WTC11 (cell line): ENCODE measurements around the gene CNTRL. TPM values are rescaled to one million over a fixed set of nuclear protein-coding genes. Genes with fewer than 3 reads are reported as not detected.

Experiments
- ATAC-seq: fragments of 200-7000 bp; cut with Tn5 transposase; 2 replicates; pipeline ENCODE4 v1.10.0; 2021; ENCODE audit warnings: mild to moderate bottlenecking, moderate library complexity
- CTCF ChIA-PET: fragments of 300-600 bp; sonication (Branson Sonifier 250); formaldehyde crosslinking; loops from one replicate; lab custom pipeline; 2021; ENCODE audit warnings: antibody characterized with exemption; lab: Charles Lee
- POLR2A ChIA-PET: fragments of 350-600 bp; sonication (Branson Sonifier 250); formaldehyde crosslinking; loops from one replicate; lab custom pipeline; 2021; ENCODE audit warnings: antibody characterized with exemption; lab: Charles Lee
- DNase-seq: peaks from one replicate; pipeline ENCODE4 v3.0.0; 2021; ENCODE audit warnings: low spot score
- H3K27ac Mint-ChIP-seq: 2 replicates; pipeline ENCODE4 v1.8.0; 2021; ENCODE audit warnings: mixed read lengths
- H3K27me3 Mint-ChIP-seq: 2 replicates; pipeline ENCODE4 v1.8.0; 2021; ENCODE audit warnings: low read depth, mild to moderate bottlenecking, moderate library complexity, mixed read lengths
- H3K36me3 Mint-ChIP-seq: 2 replicates; pipeline ENCODE4 v1.8.0; 2021; ENCODE audit warnings: mixed read lengths
- H3K4me1 Mint-ChIP-seq: 2 replicates; pipeline ENCODE4 v1.8.0; 2022; ENCODE audit warnings: mixed read lengths
- H3K4me3 Mint-ChIP-seq: 2 replicates; pipeline ENCODE4 v1.8.0; 2021; ENCODE audit warnings: mild to moderate bottlenecking, moderate library complexity, mixed read lengths
- H3K9me3 Mint-ChIP-seq: 2 replicates; pipeline ENCODE4 v1.8.0; 2021; ENCODE audit warnings: mixed read lengths
- FOXK1 ChIP-seq: sonication (generic); formaldehyde crosslinking; IDR thresholded peaks from 2 replicates; pipeline ENCODE4 v1.8.0; 2022; ENCODE audit warnings: mild to moderate bottlenecking, moderate library complexity, missing genetic modification reagents
- HMGA2 ChIP-seq: fragments of 250-450 bp; sonication (Bioruptor Pico); IDR thresholded peaks from 2 replicates; pipeline ENCODE4 v1.4.0; 2021; ENCODE audit warnings: mild to moderate bottlenecking, moderate library complexity
- JUN ChIP-seq: sonication (generic); formaldehyde crosslinking; IDR thresholded peaks from 2 replicates; pipeline ENCODE4 v1.8.0; 2023; ENCODE audit warnings: mild to moderate bottlenecking, missing genetic modification reagents
- MXD4 ChIP-seq: fragments of 250-450 bp; sonication (Bioruptor Pico); IDR thresholded peaks from 2 replicates; pipeline ENCODE4 v1.8.0; 2021; ENCODE audit warnings: mild to moderate bottlenecking, moderate library complexity, borderline replicate concordance
- NR1H2 ChIP-seq: sonication (generic); formaldehyde crosslinking; IDR thresholded peaks from 2 replicates; pipeline ENCODE4 v1.9.0; 2021; ENCODE audit warnings: mild to moderate bottlenecking, moderate library complexity, missing genetic modification reagents
- NR3C1 ChIP-seq: sonication (generic); formaldehyde crosslinking; conservative IDR thresholded peaks from 2 replicates; pipeline ENCODE4 v1.8.1; 2023; ENCODE audit warnings: low read depth, mild to moderate bottlenecking, missing genetic modification reagents
- RORB ChIP-seq: fragments of 250-450 bp; sonication (Bioruptor Pico); IDR thresholded peaks from 2 replicates; pipeline ENCODE4 v1.9.0; 2021; ENCODE audit warnings: mild to moderate bottlenecking
- SMAD3 ChIP-seq: sonication (generic); formaldehyde crosslinking; IDR thresholded peaks from 2 replicates; pipeline ENCODE4 v1.8.0; 2022; ENCODE audit warnings: missing genetic modification reagents, mild to moderate bottlenecking, borderline replicate concordance
- ZBTB21 ChIP-seq: sonication (generic); formaldehyde crosslinking; IDR thresholded peaks from 2 replicates; pipeline ENCODE4 v1.8.1; 2023; ENCODE audit warnings: mild to moderate bottlenecking, missing genetic modification reagents, borderline replicate concordance
- ZNF219 ChIP-seq: sonication (generic); formaldehyde crosslinking; IDR thresholded peaks from 2 replicates; pipeline ENCODE4 v1.8.0; 2023; ENCODE audit warnings: missing genetic modification reagents, mild to moderate bottlenecking, borderline replicate concordance
- total RNA-seq: library from RNA; stranded (reverse); gene quantifications from 3 replicates; pipeline ENCODE4 v1.2.3, GENCODE V29; 2021
- TF ChIP-seq, protein P1 (sequence below): sonication (generic); formaldehyde crosslinking; IDR thresholded peaks from 2 replicates; pipeline ENCODE4 v1.8.1; 2022; ENCODE audit warnings: missing genetic modification reagents, borderline replicate concordance
- TF ChIP-seq, protein P2 (sequence below): fragments of 250-450 bp; sonication (Bioruptor Pico); IDR thresholded peaks from 2 replicates; pipeline ENCODE4 v1.8.0; 2021; ENCODE audit warnings: mild to moderate bottlenecking
- TF ChIP-seq, protein P3 (sequence below): fragments of 250-450 bp; sonication (Bioruptor Pico); IDR thresholded peaks from 2 replicates; pipeline ENCODE4 v1.9.0; 2021; ENCODE audit warnings: mild to moderate bottlenecking
- TF ChIP-seq, protein P4 (sequence below): sonication (generic); formaldehyde crosslinking; IDR thresholded peaks from 2 replicates; pipeline ENCODE4 v1.8.0; 2023; ENCODE audit warnings: missing genetic modification reagents
- TF ChIP-seq, protein P5 (sequence below): sonication (generic); formaldehyde crosslinking; IDR thresholded peaks from 2 replicates; pipeline ENCODE4 v1.8.0; 2022; ENCODE audit warnings: mild to moderate bottlenecking, missing genetic modification reagents
- TF ChIP-seq, protein P6 (sequence below): sonication (generic); formaldehyde crosslinking; IDR thresholded peaks from 2 replicates; pipeline ENCODE4 v1.8.1; 2023; ENCODE audit warnings: mild to moderate bottlenecking, missing genetic modification reagents, moderate library complexity

The CNTRL gene
- total RNA-seq, 1 experiment from 2014 or later = 13.3 TPM

DNA sequence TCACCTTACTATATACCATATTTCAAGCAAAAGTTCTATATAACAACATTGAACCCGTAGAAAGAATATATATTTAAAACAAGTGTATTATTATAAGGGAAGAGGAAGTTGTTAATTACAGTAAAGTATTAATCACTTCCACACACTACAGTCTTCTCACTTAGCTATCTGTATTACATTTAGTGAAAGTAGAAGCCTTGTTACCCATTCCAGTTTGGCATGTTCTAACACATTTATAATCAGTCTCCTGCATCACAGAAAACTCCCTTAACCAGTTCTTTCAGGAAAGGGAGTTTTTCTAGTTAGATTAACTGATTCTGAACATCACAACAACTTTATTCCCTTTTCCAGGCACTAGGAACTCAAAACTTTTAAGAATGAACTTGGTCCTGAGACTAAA lies 120.0 kb downstream of the CNTRL start (continued):
- TF ChIP-seq, protein P1, sequence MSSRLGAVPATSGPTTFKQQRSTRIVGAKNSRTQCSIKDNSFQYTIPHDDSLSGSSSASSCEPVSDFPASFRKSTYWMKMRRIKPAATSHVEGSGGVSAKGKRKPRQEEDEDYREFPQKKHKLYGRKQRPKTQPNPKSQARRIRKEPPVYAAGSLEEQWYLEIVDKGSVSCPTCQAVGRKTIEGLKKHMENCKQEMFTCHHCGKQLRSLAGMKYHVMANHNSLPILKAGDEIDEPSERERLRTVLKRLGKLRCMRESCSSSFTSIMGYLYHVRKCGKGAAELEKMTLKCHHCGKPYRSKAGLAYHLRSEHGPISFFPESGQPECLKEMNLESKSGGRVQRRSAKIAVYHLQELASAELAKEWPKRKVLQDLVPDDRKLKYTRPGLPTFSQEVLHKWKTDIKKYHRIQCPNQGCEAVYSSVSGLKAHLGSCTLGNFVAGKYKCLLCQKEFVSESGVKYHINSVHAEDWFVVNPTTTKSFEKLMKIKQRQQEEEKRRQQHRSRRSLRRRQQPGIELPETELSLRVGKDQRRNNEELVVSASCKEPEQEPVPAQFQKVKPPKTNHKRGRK (CRISPR knock-in tag) = no peak

DNA sequence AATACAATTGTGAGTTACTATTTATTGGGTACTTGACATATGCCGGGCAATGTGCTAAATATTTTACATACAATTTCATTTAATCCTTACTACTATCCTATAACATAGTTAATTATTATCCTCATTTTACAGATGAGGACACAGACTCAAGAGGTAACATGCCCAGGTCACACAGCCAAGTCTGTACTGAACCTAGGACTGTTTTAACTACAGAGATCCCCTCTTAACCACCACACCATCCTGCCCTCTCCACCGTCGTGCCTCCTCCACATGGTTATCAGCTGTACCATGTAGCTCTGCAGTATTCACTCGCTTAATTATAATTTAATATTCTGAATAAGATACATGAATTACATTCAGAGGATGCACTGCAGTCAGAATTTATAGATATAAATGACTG lies 121.6 kb downstream of the CNTRL start:
- DNase-seq = no peak
- Mint-ChIP-seq H3K27ac (no peak overlapping the region), H3K4me3 (no peak overlapping the region), H3K4me1 (peaks cover 49% of the 10 kb centered on the region), H3K9me3 (no peaks in the 10 kb centered on the region), H3K36me3 (no peaks in the 10 kb centered on the region), H3K27me3 (no peaks in the 10 kb centered on the region)
- ATAC-seq = 0 out of 2 replicates have a peak, but pooled peaks have one; percentile 21
- POLR2A ChIA-PET = no interaction called here
- CTCF ChIA-PET = interaction anchor here (0.7 kb wide), 1 partner anchor 10 kb away, joined by 3 read pairs; no protein-coding TSS in a partner anchor
- TF ChIP-seq, protein P2, sequence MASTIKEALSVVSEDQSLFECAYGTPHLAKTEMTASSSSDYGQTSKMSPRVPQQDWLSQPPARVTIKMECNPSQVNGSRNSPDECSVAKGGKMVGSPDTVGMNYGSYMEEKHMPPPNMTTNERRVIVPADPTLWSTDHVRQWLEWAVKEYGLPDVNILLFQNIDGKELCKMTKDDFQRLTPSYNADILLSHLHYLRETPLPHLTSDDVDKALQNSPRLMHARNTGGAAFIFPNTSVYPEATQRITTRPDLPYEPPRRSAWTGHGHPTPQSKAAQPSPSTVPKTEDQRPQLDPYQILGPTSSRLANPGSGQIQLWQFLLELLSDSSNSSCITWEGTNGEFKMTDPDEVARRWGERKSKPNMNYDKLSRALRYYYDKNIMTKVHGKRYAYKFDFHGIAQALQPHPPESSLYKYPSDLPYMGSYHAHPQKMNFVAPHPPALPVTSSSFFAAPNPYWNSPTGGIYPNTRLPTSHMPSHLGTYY (CRISPR knock-in tag) = no peak
- TF ChIP-seq MXD4 (CRISPR knock-in tag) = no peak

DNA sequence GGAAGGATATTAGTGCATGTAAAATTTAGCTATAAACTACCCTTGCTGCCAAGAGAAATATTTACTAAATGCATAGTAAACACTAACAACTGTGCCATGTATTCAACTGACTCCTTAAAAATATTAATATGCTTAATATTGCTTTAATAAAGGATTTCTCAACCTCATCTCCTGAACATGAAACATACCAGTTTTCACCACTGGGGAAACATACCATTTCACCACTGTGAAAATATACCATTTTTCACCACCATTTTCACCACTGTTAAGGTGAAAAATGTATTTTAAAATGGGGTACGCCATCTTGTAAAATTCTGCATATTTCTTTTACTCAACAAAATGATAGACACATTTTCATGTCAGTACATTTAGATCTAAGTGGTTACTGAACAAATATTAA lies 122.4 kb downstream of the CNTRL start:
- no peaks in the 10 kb centered on the region for H3K9me3 Mint-ChIP-seq
- no peaks in the 10 kb centered on the region for H3K36me3 Mint-ChIP-seq
- no peak overlapping the region for H3K27ac Mint-ChIP-seq
- no peaks in the 10 kb centered on the region for H3K27me3 Mint-ChIP-seq
- peaks cover 49% of the 10 kb centered on the region for H3K4me1 Mint-ChIP-seq
- POLR2A ChIA-PET = no interaction called here
- no peak for TF ChIP-seq ZBTB21
- ATAC-seq (no peak), DNase-seq (no peak)
- H3K4me3 Mint-ChIP-seq = no peak overlapping the region
- CTCF ChIA-PET = no interaction called here

DNA sequence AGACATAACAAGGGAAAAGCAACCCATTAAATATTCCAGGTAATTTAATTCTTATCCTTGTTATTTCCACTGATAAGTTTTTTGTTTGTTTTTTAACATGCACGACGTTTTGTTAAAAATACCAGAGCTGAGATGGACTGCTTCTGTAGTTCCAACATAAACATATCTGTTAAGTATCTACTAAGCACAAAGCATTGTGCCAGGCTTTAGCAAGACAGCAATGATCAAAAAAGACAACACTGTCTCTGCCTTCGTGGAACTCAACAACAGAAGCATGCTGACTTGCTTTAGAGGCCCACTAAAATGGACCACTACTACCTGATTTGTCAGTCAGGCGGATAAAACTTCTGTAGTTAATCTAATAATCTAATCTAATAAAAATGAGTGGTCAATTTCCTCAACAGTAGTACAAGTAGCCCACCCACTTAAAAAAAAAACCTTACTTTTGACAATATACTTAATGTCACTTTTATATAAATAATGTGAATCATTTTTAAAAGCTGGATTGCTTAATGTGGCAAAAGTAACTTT lies 123.8 kb downstream of the CNTRL start:
- ChIA-PET POLR2A (no interaction called here), CTCF (interaction anchor here (1.2 kb wide), 1 partner anchor 138 kb away, joined by 3 read pairs; no protein-coding TSS in a partner anchor)
- Mint-ChIP-seq H3K9me3 (no peaks in the 10 kb centered on the region), H3K4me3 (no peak overlapping the region), H3K36me3 (no peaks in the 10 kb centered on the region), H3K4me1 (peaks cover 49% of the 10 kb centered on the region), H3K27ac (no peak overlapping the region), H3K27me3 (no peaks in the 10 kb centered on the region)
- no peak for ATAC-seq
- no peak for DNase-seq
- TF ChIP-seq JUN (CRISPR knock-in tag) (no peak), HMGA2 (CRISPR knock-in tag) (no peak), NR3C1 (CRISPR knock-in tag) (no peak), RORB (no peak), ZNF219 (CRISPR knock-in tag) (no peak), FOXK1 (CRISPR knock-in tag) (no peak), NR1H2 (no peak), SMAD3 (CRISPR knock-in tag) (no peak)
- TF ChIP-seq, protein P3, sequence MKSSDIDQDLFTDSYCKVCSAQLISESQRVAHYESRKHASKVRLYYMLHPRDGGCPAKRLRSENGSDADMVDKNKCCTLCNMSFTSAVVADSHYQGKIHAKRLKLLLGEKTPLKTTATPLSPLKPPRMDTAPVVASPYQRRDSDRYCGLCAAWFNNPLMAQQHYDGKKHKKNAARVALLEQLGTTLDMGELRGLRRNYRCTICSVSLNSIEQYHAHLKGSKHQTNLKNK = no peak
- TF ChIP-seq, protein P4, sequence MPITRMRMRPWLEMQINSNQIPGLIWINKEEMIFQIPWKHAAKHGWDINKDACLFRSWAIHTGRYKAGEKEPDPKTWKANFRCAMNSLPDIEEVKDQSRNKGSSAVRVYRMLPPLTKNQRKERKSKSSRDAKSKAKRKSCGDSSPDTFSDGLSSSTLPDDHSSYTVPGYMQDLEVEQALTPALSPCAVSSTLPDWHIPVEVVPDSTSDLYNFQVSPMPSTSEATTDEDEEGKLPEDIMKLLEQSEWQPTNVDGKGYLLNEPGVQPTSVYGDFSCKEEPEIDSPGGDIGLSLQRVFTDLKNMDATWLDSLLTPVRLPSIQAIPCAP = no peak
- TF ChIP-seq, protein P5, sequence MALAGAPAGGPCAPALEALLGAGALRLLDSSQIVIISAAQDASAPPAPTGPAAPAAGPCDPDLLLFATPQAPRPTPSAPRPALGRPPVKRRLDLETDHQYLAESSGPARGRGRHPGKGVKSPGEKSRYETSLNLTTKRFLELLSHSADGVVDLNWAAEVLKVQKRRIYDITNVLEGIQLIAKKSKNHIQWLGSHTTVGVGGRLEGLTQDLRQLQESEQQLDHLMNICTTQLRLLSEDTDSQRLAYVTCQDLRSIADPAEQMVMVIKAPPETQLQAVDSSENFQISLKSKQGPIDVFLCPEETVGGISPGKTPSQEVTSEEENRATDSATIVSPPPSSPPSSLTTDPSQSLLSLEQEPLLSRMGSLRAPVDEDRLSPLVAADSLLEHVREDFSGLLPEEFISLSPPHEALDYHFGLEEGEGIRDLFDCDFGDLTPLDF (CRISPR knock-in tag) = no peak
- TF ChIP-seq, protein P6, sequence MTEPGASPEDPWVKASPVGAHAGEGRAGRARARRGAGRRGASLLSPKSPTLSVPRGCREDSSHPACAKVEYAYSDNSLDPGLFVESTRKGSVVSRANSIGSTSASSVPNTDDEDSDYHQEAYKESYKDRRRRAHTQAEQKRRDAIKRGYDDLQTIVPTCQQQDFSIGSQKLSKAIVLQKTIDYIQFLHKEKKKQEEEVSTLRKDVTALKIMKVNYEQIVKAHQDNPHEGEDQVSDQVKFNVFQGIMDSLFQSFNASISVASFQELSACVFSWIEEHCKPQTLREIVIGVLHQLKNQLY (CRISPR knock-in tag) = no peak
- TF ChIP-seq, all 79 proteins: peak for 0
